Measurements from ENCODE around the gene MAML3.
A peak's percentile ranks its signal among the peaks of the same experiment; 100 is the strongest.

MAML3 gene

DNA sequence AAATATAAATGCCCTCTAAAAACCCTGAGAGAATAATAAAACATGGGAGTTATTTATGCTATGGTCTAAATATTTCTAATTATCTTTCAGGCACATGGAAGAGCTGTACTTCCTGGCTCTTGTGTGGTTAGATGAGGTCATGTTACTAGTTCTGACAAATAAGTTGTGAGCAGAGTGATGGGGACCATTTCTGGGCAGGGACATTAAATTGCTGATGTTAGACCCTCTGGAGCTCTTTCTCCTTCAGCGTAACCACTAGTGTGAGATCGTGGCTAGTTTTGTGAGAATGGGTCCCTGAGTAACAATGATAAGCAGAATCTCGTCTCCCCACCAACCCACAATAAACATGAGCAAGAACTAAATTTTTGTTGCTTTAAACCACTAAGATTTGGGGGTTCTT lies 108.0 kb downstream of the MAML3 start:
- no peak for DNase-seq (ENCODE audit: low read depth)

DNA sequence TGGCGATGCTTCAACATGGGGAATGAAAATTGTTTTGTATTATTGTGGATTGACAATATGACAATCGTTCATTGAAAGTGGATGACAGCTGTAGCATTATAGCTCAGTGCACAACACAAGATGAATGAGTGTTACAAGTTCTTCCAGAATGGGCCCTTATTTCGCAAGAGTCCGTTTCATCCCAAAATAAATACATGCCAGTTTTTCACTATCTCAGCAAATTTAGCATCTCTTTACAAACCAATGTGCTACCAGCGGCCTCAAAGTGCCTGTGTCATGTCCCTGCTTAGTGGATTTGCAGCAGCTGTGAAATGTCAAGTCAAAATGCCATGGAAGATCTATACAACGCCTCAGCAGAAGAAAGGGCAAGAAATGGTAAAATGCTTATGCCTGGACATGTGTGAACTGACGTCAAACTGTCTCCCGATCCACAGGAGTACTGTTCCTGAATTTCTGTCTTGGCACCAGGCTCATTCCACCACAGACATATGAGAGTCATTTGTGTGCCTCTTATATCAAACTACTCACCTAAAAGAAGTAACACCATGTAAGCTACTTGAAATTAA lies 109.6 kb downstream of the MAML3 start:
- no peak for DNase-seq (ENCODE audit: low read depth)

DNA sequence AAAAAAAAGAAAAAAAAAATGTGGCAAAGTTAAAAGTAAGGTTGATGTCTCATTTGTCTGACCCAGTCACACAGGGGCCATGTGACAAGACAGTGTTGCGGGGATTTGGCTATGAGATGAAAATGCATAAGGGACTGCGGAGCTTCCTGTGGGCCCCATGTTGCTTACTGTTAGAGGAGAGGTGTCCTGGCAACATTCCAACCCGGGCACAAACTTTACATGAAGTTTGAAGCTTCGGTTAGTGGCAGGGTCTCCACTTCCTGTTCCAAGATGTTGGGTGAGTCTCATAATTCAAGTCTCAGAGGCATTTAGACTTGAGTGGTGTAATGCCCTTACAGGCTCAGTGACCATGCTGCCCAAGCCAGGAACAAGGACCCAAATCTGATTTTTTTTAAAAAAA lies 111.3 kb downstream of the MAML3 start:
- DNase-seq (ENCODE audit: low read depth) = no peak

DNA sequence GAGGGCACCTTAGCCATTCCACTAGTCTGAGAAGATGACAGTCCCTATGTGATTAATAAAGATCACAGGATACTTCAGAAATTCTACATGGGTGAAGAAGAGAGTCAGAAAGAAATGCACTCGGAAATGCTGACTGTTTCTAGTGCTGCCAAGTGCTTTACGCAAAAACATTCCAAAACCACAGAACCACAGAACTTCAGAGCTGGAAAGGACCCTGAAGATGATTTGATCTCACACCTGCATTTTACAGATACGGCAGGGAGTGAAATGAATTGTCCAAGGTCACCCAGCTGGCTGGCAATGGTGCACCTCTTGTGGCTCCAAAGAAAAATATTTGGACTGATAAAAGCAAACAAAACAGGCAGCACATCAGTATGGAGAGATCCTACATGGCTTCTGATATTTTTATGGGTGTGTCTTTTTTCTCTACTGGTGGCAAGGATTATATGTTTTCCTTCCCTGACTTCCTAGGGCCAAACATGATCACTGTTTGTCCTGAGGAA lies 115.9 kb downstream of the MAML3 start:
- no peak for DNase-seq (ENCODE audit: low read depth)

DNA sequence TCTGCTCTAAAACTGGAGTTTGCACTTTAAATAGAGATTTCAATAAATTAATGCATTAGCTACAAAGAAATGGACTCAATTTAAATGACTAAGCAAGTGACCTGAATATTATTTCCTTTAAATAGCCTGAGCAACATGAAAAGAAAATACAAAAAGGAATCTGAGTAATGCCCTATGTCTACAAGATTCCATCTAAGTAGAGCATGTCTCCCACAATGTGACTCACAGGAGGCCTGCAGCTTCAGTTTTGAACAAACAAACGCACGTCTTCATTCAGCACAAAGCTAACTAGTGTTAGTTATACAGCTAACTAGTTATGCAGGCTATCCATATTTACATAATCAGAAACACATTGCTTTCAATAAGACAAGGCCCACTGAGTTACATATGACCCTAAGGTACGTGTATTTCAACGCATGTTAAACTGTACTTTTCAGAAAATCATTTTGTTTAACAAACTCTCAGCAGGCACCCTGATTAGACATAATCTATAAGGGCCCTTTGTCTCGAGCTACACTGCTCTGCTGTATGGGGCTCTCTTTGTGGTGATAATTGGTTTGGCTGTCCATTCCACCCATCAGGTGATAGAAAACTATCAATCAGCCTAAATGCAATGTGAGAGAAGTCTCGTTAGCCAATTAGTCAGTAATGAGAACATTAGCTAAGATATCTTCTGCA lies 116.5 kb downstream of the MAML3 start:
- DNase-seq (ENCODE audit: low read depth) = no peak

DNA sequence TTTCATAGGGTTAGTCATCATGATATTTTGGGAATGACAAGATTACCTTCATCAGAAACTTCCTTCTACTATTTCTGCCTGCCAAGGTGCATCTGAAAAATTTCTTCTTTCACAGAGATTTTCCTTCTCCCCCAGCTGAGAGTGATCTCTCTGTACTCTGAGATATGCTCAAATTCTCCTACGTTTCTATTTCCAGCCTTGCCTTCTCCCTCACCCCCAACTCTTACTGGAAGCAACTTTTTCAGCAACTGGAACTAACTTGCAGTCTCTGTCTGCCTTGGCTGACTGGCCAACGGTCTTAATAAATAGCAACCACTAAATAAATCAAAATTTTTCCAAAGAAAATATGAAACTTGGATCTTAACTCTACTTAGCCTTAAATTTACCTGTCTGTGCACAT lies 122.3 kb downstream of the MAML3 start:
- no peak for DNase-seq (ENCODE audit: low read depth)

DNA sequence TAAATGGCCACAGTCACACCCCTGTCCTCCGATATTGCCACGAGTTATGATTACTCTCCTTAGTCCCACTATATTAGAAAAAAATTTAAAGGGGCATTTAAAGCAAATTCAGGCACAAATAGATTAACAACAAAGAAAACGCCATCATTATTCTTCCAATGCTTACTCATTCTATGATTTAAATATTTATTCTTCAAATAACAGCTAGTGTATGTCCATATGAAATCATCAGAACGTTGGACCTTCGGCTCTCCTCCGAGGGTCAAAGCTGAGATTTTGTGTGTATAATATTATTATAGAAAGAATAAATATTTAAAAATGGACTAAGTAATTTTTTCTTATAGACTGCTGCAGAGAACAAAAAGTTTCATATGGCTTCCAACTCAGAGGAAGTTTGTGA lies 122.9 kb downstream of the MAML3 start:
- no peak for DNase-seq (ENCODE audit: low read depth)

DNA sequence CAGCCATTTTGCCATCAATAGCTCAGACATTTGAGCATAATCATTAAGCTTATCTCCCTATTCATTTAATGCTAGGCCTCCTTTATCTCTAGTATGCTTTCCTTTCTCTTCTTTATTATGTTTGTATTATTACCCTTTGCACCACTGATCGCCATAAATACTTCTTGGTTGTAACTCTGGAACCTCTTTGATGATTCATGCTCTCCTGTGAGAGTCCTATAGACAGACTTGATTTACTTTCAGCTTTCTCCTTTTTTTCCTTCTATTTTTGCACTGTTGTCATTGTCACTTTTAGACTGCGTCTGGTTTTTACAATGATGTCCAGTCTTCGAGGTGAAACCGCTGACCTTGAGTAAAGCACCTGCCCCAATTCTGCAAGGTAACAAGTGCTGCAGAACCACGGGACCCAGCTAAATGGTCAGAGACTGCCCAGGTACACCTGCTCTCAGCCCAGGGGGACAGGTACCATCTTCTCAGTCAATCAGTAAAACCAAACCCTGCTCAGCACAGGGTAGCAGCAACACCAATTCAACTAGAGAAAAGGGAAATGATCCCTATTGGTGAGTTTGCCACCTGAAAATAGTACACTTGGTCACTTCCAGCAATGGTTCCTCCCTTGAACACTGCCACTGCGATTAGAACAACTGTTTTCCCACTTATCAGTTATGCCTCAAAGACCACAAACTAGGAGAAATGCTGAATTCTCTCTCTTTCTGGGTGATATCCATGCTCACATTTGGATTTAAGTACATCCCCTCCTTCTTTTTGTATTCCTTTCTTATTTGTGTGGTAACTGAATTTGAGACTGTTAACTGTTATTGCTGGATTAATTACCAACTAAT lies 125.1 kb downstream of the MAML3 start:
- no peak for DNase-seq (ENCODE audit: low read depth)

DNA sequence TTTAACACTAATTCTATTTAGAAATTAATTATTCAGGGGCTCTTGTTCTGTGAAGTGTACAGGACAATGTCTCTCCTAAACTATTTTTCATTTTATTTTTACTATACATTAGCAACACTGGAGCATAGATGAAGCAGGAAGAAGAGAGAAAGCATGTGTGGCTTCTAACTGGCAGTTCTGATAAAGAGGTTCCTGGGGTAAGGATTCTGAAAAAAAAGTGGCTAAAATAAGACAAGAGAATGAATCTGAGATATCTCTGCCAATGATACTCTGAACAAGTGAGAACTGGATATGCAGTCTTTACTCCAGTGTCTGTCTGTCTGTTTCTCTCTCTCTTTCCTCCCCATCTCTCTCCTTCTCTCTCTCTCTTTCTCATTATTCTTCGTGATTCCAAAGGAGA lies 125.9 kb downstream of the MAML3 start:
- DNase-seq (ENCODE audit: low read depth) = no peak

DNA sequence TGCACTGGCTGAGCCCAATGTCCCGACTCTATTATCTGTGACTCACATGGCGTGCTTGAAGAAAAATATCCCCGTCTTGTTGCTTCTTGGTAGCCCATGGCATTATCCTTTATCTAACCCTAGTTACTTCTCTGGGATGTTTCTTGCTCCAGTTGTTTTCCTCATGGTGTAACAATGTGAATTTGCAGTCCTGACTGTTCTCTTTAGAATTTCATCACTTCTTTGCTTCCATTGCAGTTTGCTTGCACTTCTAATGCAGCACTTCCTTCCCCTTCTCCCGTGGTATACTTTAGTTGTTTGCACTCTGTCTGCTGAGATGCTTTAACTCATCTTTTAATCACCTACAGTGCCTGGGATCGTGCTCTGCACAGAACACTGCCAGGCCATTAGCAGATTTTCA lies 126.9 kb downstream of the MAML3 start:
- no peak for DNase-seq (ENCODE audit: low read depth)

DNA sequence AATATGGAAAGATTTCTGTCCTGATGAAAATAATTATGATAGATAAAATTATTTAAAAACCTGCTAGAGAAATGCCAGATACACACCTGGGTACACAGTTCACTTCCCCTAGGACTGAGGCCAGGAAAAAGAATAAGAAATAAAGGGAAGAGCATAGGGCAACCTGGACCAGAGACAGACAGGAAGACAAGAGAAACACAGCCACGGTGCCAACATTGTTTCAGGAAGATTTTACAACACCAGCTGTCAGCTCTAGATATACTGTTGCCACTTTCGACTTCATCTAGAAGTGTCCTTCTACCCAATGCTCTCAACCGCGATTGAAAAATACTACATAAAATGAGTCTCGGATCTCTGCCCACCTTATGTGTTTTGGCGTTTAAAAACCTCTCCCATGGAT lies 128.5 kb downstream of the MAML3 start:
- no peak for DNase-seq (ENCODE audit: low read depth)

DNA sequence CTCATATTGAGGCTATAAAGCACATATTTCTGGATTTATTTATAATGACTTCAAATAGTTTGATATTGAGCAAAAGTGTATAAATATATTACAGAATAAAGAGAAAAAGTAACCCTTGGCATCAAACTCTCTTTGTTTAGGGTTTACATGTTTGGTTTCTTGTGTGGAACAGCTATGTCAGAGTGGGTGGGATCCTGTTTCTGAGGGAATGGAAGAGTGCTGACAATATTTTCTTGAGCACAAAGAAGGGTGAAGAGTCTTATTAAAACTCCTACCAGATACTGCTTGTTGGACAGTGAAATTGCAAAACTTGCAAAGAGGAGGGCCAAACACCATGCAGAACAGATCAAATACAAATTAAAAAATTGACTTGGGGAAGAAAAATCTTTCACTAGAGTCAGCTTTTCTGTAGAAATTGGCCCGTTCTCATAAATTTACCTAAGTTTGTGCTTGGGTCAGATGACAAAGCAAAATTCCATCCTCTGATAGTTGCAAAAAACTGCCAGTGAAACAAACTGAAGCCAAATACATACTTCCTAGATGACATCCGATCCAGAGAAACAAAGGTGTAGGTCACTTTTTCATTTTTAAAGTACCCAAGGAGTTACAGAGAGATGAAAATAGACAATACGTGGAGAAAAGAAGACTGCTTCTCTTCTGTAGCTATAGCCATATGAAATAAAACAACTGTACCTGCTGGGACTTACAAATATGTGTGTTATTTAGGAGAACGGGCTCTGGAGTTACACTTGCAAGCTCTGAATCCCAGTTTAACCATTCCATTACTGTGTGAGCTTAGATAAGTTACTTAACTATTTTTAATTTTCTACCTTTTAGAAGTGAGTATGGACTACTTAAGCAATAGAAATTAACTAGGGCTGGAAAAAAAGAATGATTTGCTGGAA lies 133.3 kb downstream of the MAML3 start:
- DNase-seq (ENCODE audit: low read depth) = no peak

DNA sequence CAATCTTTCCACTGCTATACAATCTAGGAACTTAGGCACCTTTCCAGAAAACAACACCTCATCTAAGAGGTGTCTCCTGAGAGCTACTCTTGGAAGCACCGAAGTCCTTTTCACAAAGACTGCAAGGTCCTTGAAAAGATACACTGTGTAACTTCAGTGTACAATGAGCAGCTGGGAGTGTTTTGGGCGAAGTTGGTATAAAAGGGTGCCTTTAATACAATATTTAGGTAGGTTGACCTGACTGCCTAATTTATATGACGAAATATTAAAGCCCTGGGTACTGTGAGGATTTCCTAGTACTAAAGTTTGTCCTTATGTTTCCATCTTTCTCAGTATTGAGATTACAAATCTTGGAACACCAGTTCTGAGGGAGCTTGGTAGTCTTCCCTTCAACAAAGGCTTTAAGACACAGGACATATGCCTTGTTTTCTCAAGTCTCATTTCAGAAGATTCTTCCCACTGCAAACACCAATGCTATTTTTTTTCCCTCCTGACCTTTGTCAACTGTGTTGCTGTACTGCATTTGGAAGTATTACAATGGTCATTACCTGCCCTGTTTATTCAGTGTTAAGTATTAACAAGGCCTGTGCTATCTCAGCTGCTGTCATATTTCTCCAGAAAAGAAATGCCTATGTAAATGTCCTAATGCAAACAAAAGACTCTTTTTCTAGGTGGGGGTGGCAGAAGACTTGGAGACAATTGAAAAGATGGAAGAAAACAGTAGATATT lies 134.2 kb downstream of the MAML3 start:
- DNase-seq (ENCODE audit: low read depth) = no peak

DNA sequence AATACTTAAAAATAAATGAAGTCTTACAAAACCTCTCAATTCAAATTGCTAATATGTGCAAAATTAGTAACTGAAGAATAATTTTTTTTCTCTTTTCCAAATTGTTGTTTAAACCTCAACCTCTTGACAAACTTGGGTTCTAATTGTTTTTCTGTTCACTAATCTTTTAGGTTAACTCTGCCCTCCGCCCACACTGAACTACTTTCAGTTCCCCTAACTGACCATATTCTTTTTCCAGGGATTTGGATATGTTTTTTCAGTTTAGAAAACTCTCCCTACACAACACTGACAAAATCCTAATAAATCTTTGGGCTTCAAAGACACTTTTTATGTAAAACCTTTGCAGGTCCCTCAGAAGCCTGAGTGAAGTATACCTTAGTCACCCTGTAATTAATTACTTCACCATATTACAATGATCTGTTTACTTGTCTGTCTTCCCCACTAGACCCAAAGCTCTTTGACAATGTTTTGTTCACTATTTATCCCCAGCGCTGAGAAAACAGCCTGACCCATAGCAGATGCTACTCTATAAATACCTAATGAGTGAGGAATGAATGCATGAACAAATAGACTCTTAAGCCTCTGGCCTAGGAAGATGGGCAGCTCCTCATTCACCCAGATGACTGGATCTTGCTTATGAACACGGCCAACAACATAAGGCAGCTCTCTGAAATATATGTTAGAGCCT lies 134.9 kb downstream of the MAML3 start:
- DNase-seq (ENCODE audit: low read depth) = no peak

DNA sequence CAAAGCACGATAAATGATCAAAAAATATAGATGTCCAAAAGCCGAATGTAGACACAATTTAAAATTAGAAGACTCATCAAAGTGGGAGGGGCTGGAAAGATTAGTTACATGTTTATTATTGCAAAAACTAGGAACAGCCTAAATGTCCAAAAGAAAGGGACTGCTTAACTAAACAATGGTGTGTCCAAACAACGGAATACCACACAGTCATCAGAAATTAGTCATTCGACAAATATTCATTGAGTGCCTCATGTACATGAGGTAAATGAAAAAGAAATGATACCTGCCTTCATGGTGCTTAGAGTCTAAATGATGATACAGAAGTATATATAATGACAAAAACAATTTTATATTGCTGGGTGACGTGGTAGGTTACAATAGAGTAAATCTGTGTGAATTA lies 139.7 kb downstream of the MAML3 start:
- no peak for DNase-seq (ENCODE audit: low read depth)

DNA sequence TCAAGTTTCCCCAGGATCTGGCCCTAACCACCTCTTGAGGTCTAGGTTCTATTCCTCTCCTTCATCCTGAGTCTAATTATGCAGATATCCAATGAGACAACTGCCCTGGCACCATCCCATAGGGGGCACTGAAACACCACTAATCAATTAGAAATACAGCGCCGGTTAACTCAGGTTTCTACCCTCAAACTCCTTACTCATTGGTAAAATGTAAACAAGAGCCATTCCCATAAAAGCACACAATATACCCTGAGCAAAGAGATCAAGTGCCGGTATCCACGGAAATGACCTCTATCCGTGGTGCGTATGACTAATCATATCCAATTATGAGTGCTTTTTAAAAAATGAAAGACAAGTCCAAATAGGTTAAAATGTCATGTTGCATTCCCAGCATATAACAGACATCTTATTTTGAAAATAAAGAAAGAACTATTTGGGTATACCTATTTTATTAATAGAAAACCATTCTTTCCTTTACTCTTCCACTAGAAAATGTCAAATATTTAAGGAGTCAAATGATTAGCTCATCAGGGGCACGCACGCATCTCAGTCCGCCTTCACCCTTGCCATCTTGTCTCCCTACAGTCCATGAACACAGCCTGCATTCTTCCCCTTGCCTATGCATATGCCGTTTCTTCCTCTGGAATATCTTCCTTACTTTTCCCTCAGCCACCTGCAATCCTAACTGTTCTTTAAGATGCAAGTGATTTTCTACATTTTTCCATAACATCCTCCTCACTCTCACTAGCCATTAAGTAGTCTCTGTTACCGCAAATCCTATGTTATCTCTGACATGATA lies 141.1 kb downstream of the MAML3 start:
- DNase-seq (ENCODE audit: low read depth) = peak; percentile 21

DNA sequence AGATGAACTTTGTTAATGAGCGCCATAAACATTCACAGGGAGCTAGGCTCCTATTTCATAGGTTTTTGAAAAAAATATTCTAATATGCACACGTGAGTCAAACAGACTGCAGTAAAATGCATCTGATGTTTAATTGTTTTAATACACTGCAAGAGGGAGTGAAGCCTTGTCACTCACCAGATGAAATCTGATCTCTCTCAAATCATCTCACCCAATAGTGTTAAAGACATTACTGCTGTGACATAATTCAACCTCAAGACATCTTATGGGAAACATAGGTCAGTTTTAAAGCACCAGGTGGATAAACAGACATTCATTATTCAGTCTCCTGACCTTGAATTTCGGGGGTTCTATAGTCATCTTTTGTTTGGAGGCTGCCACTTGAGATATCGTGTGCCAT lies 148.3 kb downstream of the MAML3 start:
- no peak for DNase-seq (ENCODE audit: low read depth)

DNA sequence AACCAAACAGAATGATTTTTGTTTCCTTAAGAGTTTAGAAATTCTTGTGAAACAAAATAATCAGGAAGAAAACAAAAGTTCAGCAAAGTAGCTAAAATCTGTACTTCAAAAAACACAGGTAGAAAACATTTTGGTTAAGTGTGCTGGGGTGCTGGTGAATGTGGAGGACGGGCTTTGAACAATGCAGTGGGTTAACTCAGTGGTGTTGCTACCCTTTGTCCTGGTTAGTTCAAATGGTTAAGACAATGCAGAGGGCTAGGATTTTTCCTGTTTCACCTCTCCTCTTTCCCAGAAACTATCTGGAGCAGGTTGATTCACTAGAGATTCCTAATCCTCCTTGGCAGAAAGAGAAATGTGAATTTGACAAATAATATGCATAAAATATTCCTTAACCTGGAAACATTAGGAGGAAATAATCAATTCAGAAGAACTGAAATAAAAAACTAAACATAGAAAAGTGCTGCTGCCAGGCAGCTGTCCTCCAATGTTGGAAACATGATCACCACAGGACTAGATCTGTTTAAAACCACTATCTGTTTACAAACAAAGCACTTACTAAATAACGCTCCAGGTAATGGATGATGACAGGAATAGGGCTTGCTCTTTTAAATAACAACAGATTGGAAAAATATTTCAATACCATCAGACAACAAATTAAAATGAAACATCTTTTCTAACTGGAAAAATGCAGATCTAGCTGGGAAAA lies 148.9 kb downstream of the MAML3 start:
- DNase-seq (ENCODE audit: low read depth) = no peak

DNA sequence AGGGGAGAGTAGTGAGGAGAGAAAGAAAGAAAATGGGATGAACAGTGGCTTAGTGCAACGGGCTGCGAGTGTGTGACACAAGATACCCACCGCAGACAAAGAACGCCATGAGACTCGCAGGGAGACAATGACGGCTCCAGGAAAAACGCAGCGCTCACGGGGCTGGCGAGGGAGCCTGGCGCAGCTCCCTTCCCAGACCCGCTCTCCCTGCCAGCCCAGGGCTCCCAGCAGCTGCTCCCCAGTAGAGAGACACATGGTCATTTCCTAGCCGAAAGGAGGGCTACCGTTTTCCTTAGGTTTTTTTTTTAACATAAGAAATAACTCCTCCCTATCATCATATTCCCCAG lies 149.5 kb downstream of the MAML3 start:
- no peak for DNase-seq (ENCODE audit: low read depth)

Measured in activated T-helper 1 cell treated with Interleukin-2 at 50 U/mL for 16 hours (primary cell).